HFF-Myc (cell line): ENCODE results near the gene BACH2.

Source experiments
- DNase-seq: peaks from one replicate; pipeline ENCODE4 v3.0.0-alpha.2; 2011; ENCODE audit warnings: low read depth; ENCODE audit errors: extremely low read depth
- H3K4me3 ChIP-seq: replicated peaks from 2 replicates; pipeline ENCODE4 v1.5.1; 2011; ENCODE audit warnings: low read depth, mild to moderate bottlenecking, control low read depth, low read length
- TF ChIP-seq, protein P1 (sequence below): IDR thresholded peaks from 2 replicates; pipeline ENCODE4 v1.5.1; 2012; ENCODE audit warnings: mild to moderate bottlenecking, low read depth, low read length, control low read depth; ENCODE audit errors: missing control alignments

BACH2 gene

DNA sequence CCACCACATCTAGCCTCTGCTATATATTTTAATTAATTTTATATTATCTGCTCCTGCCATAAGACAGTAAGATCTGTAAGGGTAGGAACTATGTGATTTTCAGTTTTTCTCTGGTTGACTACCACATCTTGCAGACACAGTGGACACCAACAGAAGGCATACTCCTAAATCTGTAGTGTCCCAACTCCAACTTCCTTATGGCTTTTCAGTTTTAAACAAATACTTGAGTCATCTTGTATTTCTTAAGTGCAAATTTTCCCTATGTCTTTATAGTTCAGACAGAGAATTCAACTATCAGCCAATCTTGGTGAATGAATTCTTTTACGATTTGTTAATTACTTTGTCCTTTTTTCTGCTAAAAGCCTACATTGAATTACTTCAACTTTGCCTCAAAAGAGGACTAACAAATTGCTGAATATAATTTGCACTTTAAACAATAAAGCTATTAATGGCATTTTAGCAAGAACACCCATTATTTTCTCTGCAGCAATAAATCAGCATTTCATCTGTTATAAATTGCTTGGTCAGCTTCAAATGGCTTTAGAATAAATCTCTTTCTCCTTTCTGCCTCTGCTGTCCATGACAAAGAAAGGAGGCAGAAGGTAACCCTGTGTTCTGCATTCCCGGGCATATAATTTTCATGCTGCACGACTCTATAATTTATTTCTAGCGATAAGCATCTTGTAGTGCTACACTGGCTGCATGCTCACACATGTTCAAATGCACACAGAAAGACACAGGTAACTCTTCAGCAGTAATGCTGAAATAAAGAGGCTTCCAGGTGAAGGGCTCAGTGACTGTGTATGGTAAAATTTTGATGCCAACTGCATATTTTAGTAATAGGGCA lies 144.8 kb downstream of the BACH2 start:
- no peak overlapping the region for H3K4me3 ChIP-seq
- TF ChIP-seq, protein P1, sequence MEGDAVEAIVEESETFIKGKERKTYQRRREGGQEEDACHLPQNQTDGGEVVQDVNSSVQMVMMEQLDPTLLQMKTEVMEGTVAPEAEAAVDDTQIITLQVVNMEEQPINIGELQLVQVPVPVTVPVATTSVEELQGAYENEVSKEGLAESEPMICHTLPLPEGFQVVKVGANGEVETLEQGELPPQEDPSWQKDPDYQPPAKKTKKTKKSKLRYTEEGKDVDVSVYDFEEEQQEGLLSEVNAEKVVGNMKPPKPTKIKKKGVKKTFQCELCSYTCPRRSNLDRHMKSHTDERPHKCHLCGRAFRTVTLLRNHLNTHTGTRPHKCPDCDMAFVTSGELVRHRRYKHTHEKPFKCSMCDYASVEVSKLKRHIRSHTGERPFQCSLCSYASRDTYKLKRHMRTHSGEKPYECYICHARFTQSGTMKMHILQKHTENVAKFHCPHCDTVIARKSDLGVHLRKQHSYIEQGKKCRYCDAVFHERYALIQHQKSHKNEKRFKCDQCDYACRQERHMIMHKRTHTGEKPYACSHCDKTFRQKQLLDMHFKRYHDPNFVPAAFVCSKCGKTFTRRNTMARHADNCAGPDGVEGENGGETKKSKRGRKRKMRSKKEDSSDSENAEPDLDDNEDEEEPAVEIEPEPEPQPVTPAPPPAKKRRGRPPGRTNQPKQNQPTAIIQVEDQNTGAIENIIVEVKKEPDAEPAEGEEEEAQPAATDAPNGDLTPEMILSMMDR = no peak
- no peak for DNase-seq

DNA sequence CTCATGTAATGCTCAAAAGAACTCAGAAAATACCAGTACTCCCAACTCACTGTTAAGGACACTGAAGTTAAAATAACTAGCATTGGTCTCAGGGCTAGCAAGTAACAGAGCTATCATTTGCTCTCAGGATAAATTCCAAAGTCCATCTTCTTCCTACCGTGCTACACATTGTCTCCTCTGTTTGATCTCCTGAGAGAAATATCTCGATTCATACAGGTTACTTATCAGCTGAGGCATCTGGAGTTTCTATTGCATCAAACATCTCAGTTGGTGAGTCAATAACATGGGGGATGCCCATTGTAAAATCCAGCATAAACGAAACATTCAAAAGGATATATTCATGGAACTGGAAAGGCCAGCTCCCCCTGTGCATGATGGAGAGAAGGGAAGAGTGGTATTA lies 147.4 kb downstream of the BACH2 start:
- TF ChIP-seq, protein P1 = no peak
- no peak overlapping the region for H3K4me3 ChIP-seq
- DNase-seq = no peak

DNA sequence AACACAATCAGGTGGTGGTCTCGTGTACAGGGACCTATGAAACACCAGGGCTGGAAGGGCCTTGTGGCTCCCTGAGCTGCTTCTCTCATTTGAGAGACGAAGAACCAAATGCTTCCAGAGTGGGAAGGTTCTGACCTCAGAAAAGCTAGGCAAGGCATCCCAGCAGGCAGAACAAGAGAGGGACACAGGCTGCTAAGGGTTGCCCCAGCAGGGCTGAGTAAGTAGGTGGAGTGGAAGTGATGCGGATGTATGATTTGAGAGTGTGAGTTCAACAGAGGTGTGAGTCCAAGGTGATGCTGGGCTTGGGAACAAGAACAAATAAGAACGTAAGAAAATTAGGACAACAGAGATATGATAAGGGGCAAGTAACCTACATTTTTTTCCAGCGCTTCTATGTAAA lies 147.8 kb downstream of the BACH2 start:
- TF ChIP-seq, protein P1 = no peak
- no peak for DNase-seq
- no peak overlapping the region for H3K4me3 ChIP-seq

DNA sequence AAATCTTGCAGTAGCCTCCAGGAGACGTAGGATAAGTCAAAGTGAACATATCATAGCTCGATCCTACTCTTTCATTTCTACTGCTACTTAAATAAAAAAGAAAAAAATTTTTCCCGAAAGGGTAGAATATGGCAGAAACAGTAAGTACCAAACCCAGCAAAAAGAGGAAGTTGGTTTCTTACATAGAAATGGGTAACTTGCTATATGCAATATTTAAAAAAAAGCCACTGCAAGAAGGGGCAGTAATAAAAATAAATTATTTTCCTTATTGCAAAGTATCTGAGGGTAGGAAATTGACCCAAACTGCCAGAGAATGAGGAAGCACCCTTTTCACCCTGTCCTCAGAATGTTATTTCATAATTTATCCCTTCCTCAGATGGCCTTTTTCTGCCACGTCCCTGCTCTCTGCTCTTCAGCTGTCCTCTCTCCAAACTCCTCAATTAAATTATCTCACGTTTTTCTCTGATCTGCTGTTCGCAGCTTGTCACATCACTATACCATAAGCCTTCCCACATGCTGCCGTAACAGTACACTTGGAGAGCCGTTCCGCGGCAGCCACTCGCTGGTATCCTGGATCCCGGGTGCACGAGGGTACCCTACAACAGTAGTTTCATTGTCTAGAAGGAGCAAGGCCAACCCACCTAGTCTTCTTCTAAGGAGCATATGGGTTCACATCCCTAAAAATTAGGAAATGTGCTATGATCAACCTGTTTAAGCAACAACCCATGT lies 149.6 kb downstream of the BACH2 start:
- no peak for DNase-seq
- no peak overlapping the region for H3K4me3 ChIP-seq
- TF ChIP-seq, protein P1 = no peak

DNA sequence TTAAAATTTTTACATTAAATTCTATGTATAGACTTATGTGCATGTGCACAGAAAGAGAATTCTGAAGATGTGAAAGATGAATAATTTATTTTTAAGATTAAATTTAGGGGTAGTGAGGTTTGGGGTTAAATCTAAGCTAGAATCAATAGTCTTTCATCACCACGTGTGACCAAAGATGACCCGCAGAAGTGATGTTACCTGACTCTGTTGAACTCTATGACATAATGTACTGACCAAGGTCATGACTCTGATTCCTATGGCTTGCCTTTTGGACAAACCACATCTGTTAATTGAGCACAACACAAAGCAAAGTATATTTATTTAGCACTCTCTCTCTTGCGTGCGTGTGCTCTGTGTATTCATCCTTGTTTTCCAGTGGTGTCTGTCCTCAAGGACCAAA lies 150.6 kb downstream of the BACH2 start:
- TF ChIP-seq, protein P1 = no peak
- DNase-seq = no peak
- H3K4me3 ChIP-seq = no peak overlapping the region

DNA sequence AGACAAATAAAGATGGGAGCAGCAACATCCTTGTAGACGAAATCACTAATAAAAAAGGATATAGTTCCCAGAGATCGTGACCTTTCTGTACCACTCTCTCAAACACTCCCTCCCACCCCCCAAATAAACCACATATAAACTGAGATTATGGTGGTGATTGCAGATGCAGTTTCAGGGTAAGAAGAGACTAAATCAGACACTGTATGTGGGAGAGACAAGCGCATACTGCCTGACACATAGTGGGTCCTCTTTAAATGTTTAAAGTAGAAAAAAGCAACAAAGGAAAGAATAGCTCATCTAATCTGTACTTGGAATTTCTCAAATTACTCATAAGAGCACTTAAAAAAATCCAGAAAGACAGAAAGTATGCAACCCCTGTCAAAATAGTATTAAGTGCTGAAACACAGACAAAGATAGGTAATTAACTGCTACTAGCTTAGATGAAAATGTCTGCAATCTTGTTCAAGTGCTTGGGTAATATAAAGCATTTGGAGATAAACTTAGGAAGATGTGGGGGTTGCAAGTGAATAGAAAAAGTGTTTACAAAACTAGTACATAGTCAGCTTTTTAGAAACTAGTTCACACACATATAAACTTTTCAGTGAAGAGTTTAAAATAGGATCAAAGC lies 151.6 kb downstream of the BACH2 start:
- no peak for DNase-seq
- H3K4me3 ChIP-seq = no peak overlapping the region
- TF ChIP-seq, protein P1 = no peak
